Hematopoietic multipotent progenitor cell treated with erythropoietin and hydrocortisone succinate and interleukin-3 and kit ligand, for 8 days (in vitro differentiated cells): ENCODE measurements around the gene GPN2.
A peak's percentile ranks its signal among the peaks of the same experiment; 100 is the strongest.

Source experiments
- DNase-seq: peaks from one replicate; pipeline ENCODE4 v3.0.0-alpha.2; 2015

GPN2 gene

GRCh38 chr1:26831546-26832248 is 58.4 kb downstream of the GPN2 start:
- DNase-seq, result no peak

DNA sequence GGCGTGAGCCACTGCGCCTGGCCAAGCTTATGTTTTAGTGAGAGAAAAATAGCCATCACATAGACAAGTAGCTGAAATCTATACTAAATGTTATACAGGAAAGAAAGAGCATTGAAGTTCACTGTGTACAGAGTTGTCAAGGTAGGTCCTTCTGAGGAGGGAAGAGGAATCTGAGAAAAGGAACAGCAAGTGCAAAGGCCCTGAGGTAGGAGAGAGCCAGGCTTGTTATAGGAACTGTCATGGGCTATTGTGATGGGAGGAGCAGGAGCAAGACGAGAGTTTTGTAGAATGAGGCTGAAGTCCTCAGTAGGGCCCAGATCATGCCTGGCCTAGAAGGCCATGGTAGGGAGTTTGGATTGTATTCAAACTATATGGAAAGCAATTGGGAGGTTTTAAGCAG is 59.0 kb downstream of the GPN2 start:
- no peak for DNase-seq

GRCh38 chr1:26829184-26829911 is 60.7 kb downstream of the GPN2 start:
- DNase-seq, result no peak

DNA sequence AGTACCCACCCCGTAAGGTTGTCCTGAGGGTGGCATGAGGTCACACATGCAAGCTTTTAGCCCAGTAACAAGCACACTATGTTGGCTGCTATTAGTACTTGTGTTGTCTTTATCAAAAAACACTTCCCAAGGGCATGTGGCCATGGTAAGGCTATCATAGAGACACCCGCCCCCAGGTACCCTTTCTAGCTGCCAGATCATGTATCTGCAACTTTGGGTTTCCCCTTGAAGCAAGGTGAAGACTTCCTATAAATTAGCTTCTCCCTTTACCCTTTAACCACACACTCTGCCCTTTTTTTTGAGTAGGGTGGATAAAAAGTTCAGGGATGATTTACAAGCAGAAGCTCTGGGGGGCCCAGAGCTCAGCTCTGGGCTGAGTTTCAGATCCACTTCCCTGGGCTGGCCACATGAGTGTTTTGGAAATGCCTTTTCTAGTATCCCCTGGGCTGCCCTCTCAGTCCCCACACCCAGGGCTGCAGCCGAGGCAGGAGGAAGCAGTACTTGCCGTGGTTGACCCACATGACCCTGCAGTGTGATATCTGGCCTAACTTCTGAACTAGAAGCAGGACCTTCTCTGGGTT is 61.6 kb downstream of the GPN2 start:
- no peak for DNase-seq

DNA sequence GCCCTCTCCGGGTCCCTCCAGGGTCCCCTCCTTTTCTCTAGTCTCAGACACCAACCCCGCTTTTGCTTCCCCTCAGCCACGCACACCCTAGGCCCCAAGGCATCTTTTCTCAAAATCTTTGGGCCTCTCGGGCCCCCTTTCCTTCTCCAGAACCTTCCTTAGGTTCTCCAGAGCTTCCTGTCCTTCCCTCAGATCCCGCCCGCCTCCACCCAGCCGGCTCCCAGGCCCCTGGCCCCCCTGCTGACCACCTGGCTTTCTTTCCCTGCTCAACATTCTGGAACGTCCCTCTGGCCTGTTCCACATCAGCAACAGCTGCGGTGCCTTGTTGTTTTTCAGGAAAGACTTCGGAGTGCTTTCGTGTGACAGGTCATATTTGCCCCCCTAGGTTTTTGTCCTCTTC is 62.4 kb downstream of the GPN2 start:
- DNase-seq, result no peak

GRCh38 chr1:26827106-26827604 is 62.9 kb downstream of the GPN2 start:
- no peak for DNase-seq

DNA sequence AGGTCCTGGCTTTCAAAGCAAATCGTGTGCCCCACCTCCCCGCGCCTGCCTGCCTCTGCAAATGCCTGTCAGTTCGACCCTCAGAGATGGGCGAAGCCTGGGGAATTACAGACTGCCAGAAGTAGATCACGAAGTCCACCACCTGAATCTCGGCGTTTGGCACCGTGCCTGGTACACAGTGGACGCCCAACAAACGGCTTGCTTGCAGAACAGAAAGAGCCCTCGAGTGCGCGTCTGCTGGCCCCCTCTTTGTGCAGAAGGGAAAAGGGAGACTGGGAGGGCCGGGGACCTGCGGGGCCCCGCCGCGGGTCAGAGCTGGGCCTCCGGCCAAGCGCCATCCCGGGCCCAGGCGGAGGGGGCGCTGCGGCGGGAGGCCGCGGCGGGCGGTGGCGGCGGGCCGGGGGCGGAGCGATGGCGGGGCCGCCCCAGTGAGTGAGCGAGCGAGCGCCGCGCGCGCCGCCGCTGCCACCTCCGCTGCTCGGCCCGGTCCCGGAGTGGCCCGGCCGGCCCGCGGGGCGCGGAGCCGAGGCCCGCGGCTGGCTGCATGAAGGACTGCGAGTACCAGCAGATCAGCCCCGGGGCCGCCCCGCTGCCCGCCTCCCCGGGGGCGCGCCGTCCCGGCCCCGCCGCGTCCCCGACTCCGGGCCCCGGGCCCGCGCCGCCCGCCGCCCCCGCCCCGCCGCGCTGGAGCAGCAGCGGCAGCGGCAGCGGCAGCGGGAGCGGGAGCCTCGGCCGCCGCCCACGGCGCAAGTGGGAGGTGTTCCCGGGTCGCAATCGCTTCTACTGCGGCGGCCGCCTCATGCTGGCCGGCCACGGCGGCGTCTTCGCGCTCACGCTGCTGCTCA is 63.6 kb downstream of the GPN2 start, which contains the start of gene ZDHHC18:
ZDHHC18 (plus strand) TSS at position 428 of the 845 bp plus-strand sequence; CDS start at position 545, 117 bp downstream.
- peak; percentile 54 for DNase-seq
